ENCODE data around the gene HEATR3.

- TF ChIP-seq TARDBP (IDR thresholded peaks at IDR 0.05), result no peak
- no peak for TF ChIP-seq FOXM1 (IDR thresholded peaks at IDR 0.05; ENCODE audit: borderline replicate concordance)
- no peak for TF ChIP-seq ARNT (IDR thresholded peaks at IDR 0.05)
Observed at GRCh38 chr16:50121278-50121677, 55.5 kb downstream of the HEATR3 start.

Data from HEK293T (cell line).